ENCODE measurements around the gene PPP1R3D. TPM values are rescaled to one million over a fixed set of nuclear protein-coding genes. Genes with fewer than 3 reads are reported as not detected.

Gene PPP1R3D
- total and polyA plus RNA-seq, 9 donors, result 4.0 to 6.3 (median 4.9) TPM

GRCh38 chr20:59931511-59932312 is 8.4 kb downstream of the PPP1R3D start:
- no peaks in the 10 kb centered on the region for H3K27me3 ChIP-seq (ENCODE audit: control insufficient read depth, insufficient read depth, low read length)
- H3K4me3 ChIP-seq (ENCODE audit: low read length), result no peak overlapping the region
- no peak for DNase-seq
- H3K36me3 ChIP-seq (ENCODE audit: control insufficient read depth, insufficient read depth, low read length), result no peaks in the 10 kb centered on the region
- no peaks in the 10 kb centered on the region for H3K9me3 ChIP-seq (replicated peaks; ENCODE audit: control insufficient read depth, low read depth, low read length)
- no peak overlapping the region for H3K27ac ChIP-seq (ENCODE audit: low read length)
- H3K4me1 ChIP-seq (ENCODE audit: control insufficient read depth, insufficient read depth, low read length), result peaks cover 2% of the 10 kb centered on the region
- whole genome bisulfite sequencing (ENCODE audit: insufficient coverage), result 79% methylated on average over 4 of the region's 9 CpGs

- H3K36me3 ChIP-seq (ENCODE audit: control insufficient read depth, insufficient read depth, low read length), result no peaks in the 10 kb centered on the region
- H3K4me1 ChIP-seq (ENCODE audit: control insufficient read depth, insufficient read depth, low read length), result peaks cover 3% of the 10 kb centered on the region
- DNase-seq, result no peak
- H3K27me3 ChIP-seq (ENCODE audit: control insufficient read depth, insufficient read depth, low read length), result no peaks in the 10 kb centered on the region
- no peaks in the 10 kb centered on the region for H3K9me3 ChIP-seq (replicated peaks; ENCODE audit: control insufficient read depth, low read depth, low read length)
- no peak overlapping the region for H3K4me3 ChIP-seq (ENCODE audit: low read length)
- peak overlapping the region; percentile 6 for H3K27ac ChIP-seq (ENCODE audit: low read length)
These were observed 14.2 kb downstream of the PPP1R3D start for GRCh38 chr20:59925899-59926298.

- H3K9me3 ChIP-seq (replicated peaks; ENCODE audit: control insufficient read depth, low read depth, low read length), result no peaks in the 10 kb centered on the region
- no CpG with 5 or more reads among the region's 1 CpG for WGBS (ENCODE audit: insufficient coverage)
- H3K4me1 ChIP-seq (ENCODE audit: control insufficient read depth, insufficient read depth, low read length), result peaks cover 3% of the 10 kb centered on the region
- no peaks in the 10 kb centered on the region for H3K27me3 ChIP-seq (ENCODE audit: control insufficient read depth, insufficient read depth, low read length)
- no peak overlapping the region for H3K27ac ChIP-seq (ENCODE audit: low read length)
- no peak for DNase-seq
- no peaks in the 10 kb centered on the region for H3K36me3 ChIP-seq (ENCODE audit: control insufficient read depth, insufficient read depth, low read length)
- no peak overlapping the region for H3K4me3 ChIP-seq (ENCODE audit: low read length)
These were observed 14.7 kb downstream of the PPP1R3D start for GRCh38 chr20:59925359-59925758.

- peaks cover 3% of the 10 kb centered on the region for H3K4me1 ChIP-seq (ENCODE audit: control insufficient read depth, insufficient read depth, low read length)
- no peaks in the 10 kb centered on the region for H3K36me3 ChIP-seq (ENCODE audit: control insufficient read depth, insufficient read depth, low read length)
- no peaks in the 10 kb centered on the region for H3K27me3 ChIP-seq (ENCODE audit: control insufficient read depth, insufficient read depth, low read length)
- H3K9me3 ChIP-seq (replicated peaks; ENCODE audit: control insufficient read depth, low read depth, low read length), result no peaks in the 10 kb centered on the region
- H3K4me3 ChIP-seq (ENCODE audit: low read length), result no peak overlapping the region
- H3K27ac ChIP-seq (ENCODE audit: low read length), result no peak overlapping the region
- no CpG with 5 or more reads among the region's 1 CpG for WGBS (ENCODE audit: insufficient coverage)
- DNase-seq, result no peak
These were observed 16.6 kb downstream of the PPP1R3D start for GRCh38 chr20:59923514-59923913.

- Histone ChIP-seq H3K4me3 (ENCODE audit: low read length) (no peak overlapping the region), H3K27me3 (ENCODE audit: control insufficient read depth, insufficient read depth, low read length) (no peaks in the 10 kb centered on the region), H3K9me3 (replicated peaks; ENCODE audit: control insufficient read depth, low read depth, low read length) (no peaks in the 10 kb centered on the region), H3K4me1 (ENCODE audit: control insufficient read depth, insufficient read depth, low read length) (no peaks in the 10 kb centered on the region), H3K27ac (ENCODE audit: low read length) (no peak overlapping the region), H3K36me3 (ENCODE audit: control insufficient read depth, insufficient read depth, low read length) (no peaks in the 10 kb centered on the region)
- no peak for DNase-seq
These were observed 19.2 kb downstream of the PPP1R3D start for GRCh38 chr20:59920944-59921343.

- WGBS (ENCODE audit: insufficient coverage), result 80% methylated on average over 1 of the region's 4 CpGs
- DNase-seq, result no peak
- no peaks in the 10 kb centered on the region for H3K27me3 ChIP-seq (ENCODE audit: control insufficient read depth, insufficient read depth, low read length)
- no peaks in the 10 kb centered on the region for H3K4me1 ChIP-seq (ENCODE audit: control insufficient read depth, insufficient read depth, low read length)
- H3K27ac ChIP-seq (ENCODE audit: low read length), result no peak overlapping the region
- no peaks in the 10 kb centered on the region for H3K9me3 ChIP-seq (replicated peaks; ENCODE audit: control insufficient read depth, low read depth, low read length)
- no peak overlapping the region for H3K4me3 ChIP-seq (ENCODE audit: low read length)
- H3K36me3 ChIP-seq (ENCODE audit: control insufficient read depth, insufficient read depth, low read length), result no peaks in the 10 kb centered on the region
These were observed 27.5 kb downstream of the PPP1R3D start for GRCh38 chr20:59912609-59913008.

- no peak for DNase-seq
- no CpG with 5 or more reads among the region's 2 CpGs for WGBS (ENCODE audit: insufficient coverage)
- Histone ChIP-seq H3K27me3 (ENCODE audit: control insufficient read depth, insufficient read depth, low read length) (no peaks in the 10 kb centered on the region), H3K27ac (ENCODE audit: low read length) (no peak overlapping the region), H3K36me3 (ENCODE audit: control insufficient read depth, insufficient read depth, low read length) (no peaks in the 10 kb centered on the region), H3K4me1 (ENCODE audit: control insufficient read depth, insufficient read depth, low read length) (no peaks in the 10 kb centered on the region), H3K4me3 (ENCODE audit: low read length) (no peak overlapping the region), H3K9me3 (replicated peaks; ENCODE audit: control insufficient read depth, low read depth, low read length) (no peaks in the 10 kb centered on the region)
These were observed 29.1 kb downstream of the PPP1R3D start for GRCh38 chr20:59911041-59911440.

- Histone ChIP-seq H3K9me3 (replicated peaks; ENCODE audit: control insufficient read depth, low read depth, low read length) (no peaks in the 10 kb centered on the region), H3K27me3 (ENCODE audit: control insufficient read depth, insufficient read depth, low read length) (no peaks in the 10 kb centered on the region), H3K36me3 (ENCODE audit: control insufficient read depth, insufficient read depth, low read length) (no peaks in the 10 kb centered on the region), H3K4me3 (ENCODE audit: low read length) (no peak overlapping the region), H3K27ac (ENCODE audit: low read length) (no peak overlapping the region), H3K4me1 (ENCODE audit: control insufficient read depth, insufficient read depth, low read length) (no peaks in the 10 kb centered on the region)
- DNase-seq, result no peak
- WGBS (ENCODE audit: insufficient coverage), result 80% methylated on average over 2 of the region's 5 CpGs
These were observed 31.2 kb downstream of the PPP1R3D start for GRCh38 chr20:59908855-59909254.

- H3K36me3 ChIP-seq (ENCODE audit: control insufficient read depth, insufficient read depth, low read length), result no peaks in the 10 kb centered on the region
- H3K27me3 ChIP-seq (ENCODE audit: control insufficient read depth, insufficient read depth, low read length), result no peaks in the 10 kb centered on the region
- no peaks in the 10 kb centered on the region for H3K4me1 ChIP-seq (ENCODE audit: control insufficient read depth, insufficient read depth, low read length)
- H3K9me3 ChIP-seq (replicated peaks; ENCODE audit: control insufficient read depth, low read depth, low read length), result no peaks in the 10 kb centered on the region
- H3K27ac ChIP-seq (ENCODE audit: low read length), result no peak overlapping the region
- peak; percentile 57 for DNase-seq
- WGBS (ENCODE audit: insufficient coverage), result no CpG with 5 or more reads among the region's 1 CpG
- no peak overlapping the region for H3K4me3 ChIP-seq (ENCODE audit: low read length)
These were observed 36.5 kb downstream of the PPP1R3D start for GRCh38 chr20:59903621-59904020.

- H3K36me3 ChIP-seq (ENCODE audit: control insufficient read depth, insufficient read depth, low read length), result no peaks in the 10 kb centered on the region
- H3K9me3 ChIP-seq (replicated peaks; ENCODE audit: control insufficient read depth, low read depth, low read length), result no peaks in the 10 kb centered on the region
- no peak for DNase-seq
- no peak overlapping the region for H3K27ac ChIP-seq (ENCODE audit: low read length)
- H3K4me3 ChIP-seq (ENCODE audit: low read length), result no peak overlapping the region
- no peaks in the 10 kb centered on the region for H3K4me1 ChIP-seq (ENCODE audit: control insufficient read depth, insufficient read depth, low read length)
- no CpG with 5 or more reads among the region's 3 CpGs for WGBS (ENCODE audit: insufficient coverage)
- no peaks in the 10 kb centered on the region for H3K27me3 ChIP-seq (ENCODE audit: control insufficient read depth, insufficient read depth, low read length)
These were observed 37.6 kb downstream of the PPP1R3D start for GRCh38 chr20:59902470-59902869.

GRCh38 chr20:59895908-59896307 is 44.2 kb downstream of the PPP1R3D start:
- Histone ChIP-seq H3K27ac (ENCODE audit: low read length) (no peak overlapping the region), H3K27me3 (ENCODE audit: control insufficient read depth, insufficient read depth, low read length) (no peaks in the 10 kb centered on the region), H3K36me3 (ENCODE audit: control insufficient read depth, insufficient read depth, low read length) (no peaks in the 10 kb centered on the region), H3K4me3 (ENCODE audit: low read length) (no peak overlapping the region), H3K4me1 (ENCODE audit: control insufficient read depth, insufficient read depth, low read length) (no peaks in the 10 kb centered on the region), H3K9me3 (replicated peaks; ENCODE audit: control insufficient read depth, low read depth, low read length) (no peaks in the 10 kb centered on the region)
- no CpG with 5 or more reads among the region's 1 CpG for WGBS (ENCODE audit: insufficient coverage)
- DNase-seq, result no peak

Measured in muscle of leg (tissue), 11 donors.